OCI-M1 (cell line): ENCODE measurements around the gene ABO.
"Not testable (repeated sequence)": the region's sequence is repeated elsewhere in the genome, so short reads cannot be mapped to it uniquely, and the experiment has no call there.

Source experiments
- DNase-seq: peaks from one replicate; lab custom pipeline; 2025; lab: John Stamatoyannopoulos, UW

Gene ABO

GRCh38 chr9:133275105-133276000 is at the start of gene ABO:
Gene ABO, minus strand, starts transcription at chr9:133275201.
- DNase-seq, result no peak

GRCh38 chr9:133323991-133324703 is 49.1 kb upstream of the ABO start:
- no peak for DNase-seq

- DNase-seq, result no peak
These were observed 48.2 kb upstream of the ABO start for GRCh38 chr9:133323211-133323610.

- no peak for DNase-seq
These were observed 47.7 kb upstream of the ABO start for GRCh38 chr9:133322701-133323100.

GRCh38 chr9:133321411-133321935 is 46.5 kb upstream of the ABO start:
- no peak for DNase-seq

GRCh38 chr9:133320421-133320881 is 45.5 kb upstream of the ABO start:
- DNase-seq, result no peak

GRCh38 chr9:133317551-133317950 is 42.5 kb upstream of the ABO start:
- not testable (repeated sequence) for DNase-seq

GRCh38 chr9:133315997-133316396 is 41.0 kb upstream of the ABO start:
- DNase-seq, result no peak

- no peak for DNase-seq
These were observed 34.6 kb upstream of the ABO start for GRCh38 chr9:133309608-133310007.

- no peak for DNase-seq
These were observed 32.3 kb upstream of the ABO start for GRCh38 chr9:133307301-133307700.

- DNase-seq, result no peak
These were observed 31.5 kb upstream of the ABO start for GRCh38 chr9:133306242-133307204.

- DNase-seq, result no peak
These were observed 30.7 kb upstream of the ABO start for GRCh38 chr9:133305731-133306130.

- no peak for DNase-seq
These were observed 29.7 kb upstream of the ABO start for GRCh38 chr9:133304477-133305377.

GRCh38 chr9:133304158-133304470 is 29.1 kb upstream of the ABO start:
- no peak for DNase-seq

- no peak for DNase-seq
These were observed 28.5 kb upstream of the ABO start for GRCh38 chr9:133303266-133304157.

- DNase-seq, result no peak
These were observed 26.5 kb upstream of the ABO start for GRCh38 chr9:133301253-133302230.

- not testable (repeated sequence) for DNase-seq
These were observed 25.0 kb upstream of the ABO start for GRCh38 chr9:133299996-133300395.

GRCh38 chr9:133294257-133294656 is 19.3 kb upstream of the ABO start:
- DNase-seq, result no peak
